CD4-positive, alpha-beta T cell (primary cell): ENCODE results near the gene UQCRFS1. TPM values are rescaled to one million over a fixed set of nuclear protein-coding genes. Genes with fewer than 3 reads are reported as not detected.

ENCODE experiments used
- ATAC-seq: fragments of 200-7000 bp; cut with Tn5 transposase; one replicate; pipeline ENCODE4 v1.10.0; 2022; ENCODE audit warnings: mild to moderate bottlenecking; ENCODE audit not compliant: poor library complexity
- CTCF ChIA-PET: fragments of 350-600 bp; sonication (Branson Sonifier 250); formaldehyde crosslinking; loops from one replicate; lab custom pipeline; 2021; ENCODE audit warnings: antibody characterized with exemption, inconsistent platforms; lab: Charles Lee
- POLR2A ChIA-PET: fragments of 350-600 bp; sonication (Branson Sonifier 250); formaldehyde crosslinking; loops from one replicate; lab custom pipeline; 2021; ENCODE audit warnings: antibody characterized with exemption, inconsistent platforms; lab: Charles Lee
- DNase-seq, 14 experiments: peaks; one replicate each; pipeline ENCODE4 v3.0.0-alpha.2; 2013 to 2020; ENCODE audit warnings: mixed read lengths in 2 of 14
- H3K27ac ChIP-seq, 2 donors: one replicate each; pipeline versions ENCODE4 v1.5.1 to v1.7.0; 2013; ENCODE audit warnings: low read length in 2 of 2, low read depth in 1 of 2, mild to moderate bottlenecking in 1 of 2
- H3K27me3 ChIP-seq, 2 experiments: 1 replicate in 1 of 2; 2 replicates in 1 of 2; pipeline versions ENCODE4 v1.6.1 to v1.7.0; 2013; ENCODE audit warnings: low read length in 2 of 2, control low read depth in 1 of 2, mild to moderate bottlenecking in 1 of 2, moderate library complexity in 1 of 2; ENCODE audit not compliant: insufficient read depth in 2 of 2, control insufficient read depth in 1 of 2
- H3K36me3 ChIP-seq: one replicate; pipeline ENCODE4 v1.6.1; 2013; ENCODE audit warnings: low read length, control low read depth; ENCODE audit not compliant: insufficient read depth
- H3K4me1 ChIP-seq: one replicate; pipeline ENCODE4 v1.6.1; 2013; ENCODE audit warnings: low read length, control low read depth; ENCODE audit not compliant: insufficient read depth
- H3K4me3 ChIP-seq: one replicate; pipeline ENCODE4 v1.5.1; 2013; ENCODE audit warnings: mild to moderate bottlenecking, low read length, moderate library complexity
- H3K9me3 ChIP-seq, 2 experiments: 1 replicate in 1 of 2; 2 replicates in 1 of 2; pipeline versions ENCODE4 v1.6.1 to v1.7.0; 2013; ENCODE audit warnings: low read length in 2 of 2, mild to moderate bottlenecking in 2 of 2, control low read depth in 1 of 2, moderate library complexity in 1 of 2; ENCODE audit not compliant: control insufficient read depth in 1 of 2, insufficient read depth in 1 of 2
- H3K27ac Mint-ChIP-seq: one replicate; pipeline ENCODE4 v1.8.0; 2020; ENCODE audit warnings: mixed read lengths
- H3K27me3 Mint-ChIP-seq: one replicate; pipeline ENCODE4 v1.8.0; 2021; ENCODE audit warnings: mixed read lengths
- H3K36me3 Mint-ChIP-seq: one replicate; pipeline ENCODE4 v1.8.0; 2021; ENCODE audit warnings: low read depth, mixed read lengths
- H3K4me1 Mint-ChIP-seq: one replicate; pipeline ENCODE4 v1.8.0; 2021; ENCODE audit warnings: low read depth, mixed read lengths
- H3K4me3 Mint-ChIP-seq: one replicate; pipeline ENCODE4 v1.8.0; 2020; ENCODE audit warnings: mild to moderate bottlenecking, mixed read lengths
- H3K9me3 Mint-ChIP-seq: one replicate; pipeline ENCODE4 v1.8.0; 2020; ENCODE audit warnings: mixed read lengths
- CTCF ChIP-seq: fragments of 200-600 bp; IDR thresholded peaks from one replicate; pipeline ENCODE4 v1.8.0; 2022; ENCODE audit warnings: antibody characterized with exemption, mild to moderate bottlenecking
- intact Hi-C, 2 experiments: fragments of 100-400 bp; cut with DNase I in 1 of 2; cut with micrococcal nuclease in 1 of 2; formaldehyde crosslinking; loops; one replicate each; pipeline versions ENCODE4 v1.15.1 to v1.9.0; 2023 to 2025; cut with DNase I, micrococcal nuclease
- total RNA-seq, 174 experiments: library from RNA in 2 of 174; stranded (reverse) in 2 of 174; gene quantifications; one replicate each; pipeline ENCODE4 v1.2.3 and lab custom pipeline; 2021 to 2026

The UQCRFS1 gene
- total RNA-seq, 2 experiments from 2014 or later = 30.5 TPM

- no peak overlapping the region for H3K4me3 ChIP-seq
- peaks cover 0 to 3% of the 10 kb centered on the region in 2 experiments for H3K9me3 ChIP-seq
- ChIA-PET CTCF (no interaction called here), POLR2A (no interaction called here)
- H3K36me3 ChIP-seq = no peaks in the 10 kb centered on the region
- no peak overlapping the region for H3K27ac Mint-ChIP-seq
- no peaks in the 10 kb centered on the region for H3K36me3 Mint-ChIP-seq
- H3K27me3 Mint-ChIP-seq = peaks cover 60% of the 10 kb centered on the region
- H3K9me3 Mint-ChIP-seq = no peaks in the 10 kb centered on the region
- no peak for TF ChIP-seq CTCF
- H3K27ac ChIP-seq = no peak overlapping the region
- H3K4me1 ChIP-seq = no peaks in the 10 kb centered on the region
- H3K27me3 ChIP-seq = peaks cover 0 to 8% of the 10 kb centered on the region in 2 experiments
- no peak for ATAC-seq
- H3K4me3 Mint-ChIP-seq = no peak overlapping the region
- no peaks in the 10 kb centered on the region for H3K4me1 Mint-ChIP-seq
- DNase-seq = no peak
- intact Hi-C loops = no loop called here
Measured at GRCh38 chr19:29247872-29248271, 34.9 kb upstream of the UQCRFS1 start.

- intact Hi-C loops = no loop called here
- H3K36me3 ChIP-seq = no peaks in the 10 kb centered on the region
- Mint-ChIP-seq H3K9me3 (no peaks in the 10 kb centered on the region), H3K36me3 (no peaks in the 10 kb centered on the region), H3K4me1 (no peaks in the 10 kb centered on the region), H3K27me3 (peaks cover 59% of the 10 kb centered on the region), H3K4me3 (no peak overlapping the region), H3K27ac (no peak overlapping the region)
- peaks cover 0 to 8% of the 10 kb centered on the region in 2 experiments for H3K27me3 ChIP-seq
- no peak for TF ChIP-seq CTCF
- DNase-seq (no peak), ATAC-seq (no peak)
- no peak overlapping the region for H3K27ac ChIP-seq
- CTCF ChIA-PET = no interaction called here
- H3K9me3 ChIP-seq = peaks cover 0 to 3% of the 10 kb centered on the region in 2 experiments
- no peak overlapping the region for H3K4me3 ChIP-seq
- H3K4me1 ChIP-seq = no peaks in the 10 kb centered on the region
- POLR2A ChIA-PET = no interaction called here
Measured at GRCh38 chr19:29247471-29247870, 34.5 kb upstream of the UQCRFS1 start.

GRCh38 chr19:29247051-29247450 lies 34.1 kb upstream of the UQCRFS1 start:
- H3K4me1 Mint-ChIP-seq = no peaks in the 10 kb centered on the region
- peaks cover 0 to 3% of the 10 kb centered on the region in 2 experiments for H3K9me3 ChIP-seq
- ChIA-PET CTCF (no interaction called here), POLR2A (no interaction called here)
- no peak for ATAC-seq
- no peak overlapping the region for H3K27ac ChIP-seq
- intact Hi-C loops = no loop called here
- no peak overlapping the region for H3K4me3 Mint-ChIP-seq
- no peaks in the 10 kb centered on the region for H3K9me3 Mint-ChIP-seq
- DNase-seq = no peak
- H3K27me3 ChIP-seq = peaks cover 0 to 8% of the 10 kb centered on the region in 2 experiments
- H3K27ac Mint-ChIP-seq = no peak overlapping the region
- H3K4me3 ChIP-seq = no peak overlapping the region
- no peaks in the 10 kb centered on the region for H3K36me3 ChIP-seq
- peaks cover 59% of the 10 kb centered on the region for H3K27me3 Mint-ChIP-seq
- H3K36me3 Mint-ChIP-seq = no peaks in the 10 kb centered on the region
- no peak for TF ChIP-seq CTCF
- H3K4me1 ChIP-seq = no peaks in the 10 kb centered on the region
